Right kidney (tissue), 1 donor: ENCODE results near the gene MORN1.

Experiments
- DNase-seq: peaks from one replicate; pipeline ENCODE4 v3.0.0-alpha.2; 2016

The MORN1 gene

GRCh38 chr1:2350911-2351655 lies 40.3 kb downstream of the MORN1 start:
- no peak for DNase-seq

- DNase-seq = no peak
Measured at GRCh38 chr1:2350501-2350900, 40.9 kb downstream of the MORN1 start.

- DNase-seq = no peak
Measured at GRCh38 chr1:2349806-2350205, 41.5 kb downstream of the MORN1 start.

- DNase-seq = no peak
Measured at GRCh38 chr1:2348346-2349325, 42.7 kb downstream of the MORN1 start.

GRCh38 chr1:2347896-2348295 lies 43.5 kb downstream of the MORN1 start:
- no peak for DNase-seq

- DNase-seq = no peak
Measured at GRCh38 chr1:2347409-2347785, 44.0 kb downstream of the MORN1 start.

- DNase-seq = no peak
Measured at GRCh38 chr1:2346691-2347408, 44.5 kb downstream of the MORN1 start.

GRCh38 chr1:2345297-2346075 lies 45.9 kb downstream of the MORN1 start:
- no peak for DNase-seq

GRCh38 chr1:2344744-2345296 lies 46.5 kb downstream of the MORN1 start:
- no peak for DNase-seq

- no peak for DNase-seq
Measured at GRCh38 chr1:2344121-2344681, 47.2 kb downstream of the MORN1 start.

GRCh38 chr1:2343023-2343935 lies 48.1 kb downstream of the MORN1 start:
- no peak for DNase-seq

GRCh38 chr1:2342384-2343022 lies 48.9 kb downstream of the MORN1 start:
- no peak for DNase-seq

- no peak for DNase-seq
Measured at GRCh38 chr1:2341706-2342383, 49.5 kb downstream of the MORN1 start.

GRCh38 chr1:2340918-2341254 lies 50.5 kb downstream of the MORN1 start:
- no peak for DNase-seq

GRCh38 chr1:2340086-2340917 lies 51.1 kb downstream of the MORN1 start:
- no peak for DNase-seq

GRCh38 chr1:2339206-2340085 lies 51.9 kb downstream of the MORN1 start:
- DNase-seq = no peak

GRCh38 chr1:2337501-2337900 lies 53.9 kb downstream of the MORN1 start:
- DNase-seq = no peak
